MM.1S (cell line): ENCODE data around the gene CPLX1.

ENCODE experiments used
- EZH2phosphoT487 ChIP-seq: fragments of 300-600 bp; sonication (generic); IDR thresholded peaks from 2 replicates; pipeline ENCODE4 v1.6.1; 2018; ENCODE audit warnings: antibody characterized with exemption, low read length
- TF ChIP-seq, protein P1 (sequence below): fragments of 300-600 bp; sonication (generic); IDR thresholded peaks from 2 replicates; pipeline ENCODE4 v1.5.1; 2016; ENCODE audit warnings: antibody characterized with exemption, low read length, mixed read lengths

DNA sequence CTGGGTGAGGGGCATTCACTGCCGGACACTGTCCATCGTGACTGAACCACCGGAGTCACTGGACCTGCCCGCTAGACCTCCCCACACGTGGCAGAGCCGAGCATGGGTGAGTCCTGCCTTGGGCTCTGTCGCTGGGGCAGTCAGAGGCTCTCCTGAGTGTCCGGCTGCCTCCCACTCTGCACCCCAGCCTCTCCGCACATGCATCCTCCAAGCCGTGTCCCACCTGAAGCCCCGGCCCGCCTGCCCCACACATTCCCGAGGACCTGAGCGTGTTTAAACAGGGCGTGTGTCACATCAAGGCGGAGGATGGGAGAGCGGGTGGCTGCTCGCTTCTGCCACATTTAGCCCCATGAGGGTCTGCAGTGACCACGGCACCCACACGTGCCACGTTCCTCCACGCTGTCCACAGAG lies 4.7 kb downstream of the CPLX1 start:
- TF ChIP-seq, protein P1, sequence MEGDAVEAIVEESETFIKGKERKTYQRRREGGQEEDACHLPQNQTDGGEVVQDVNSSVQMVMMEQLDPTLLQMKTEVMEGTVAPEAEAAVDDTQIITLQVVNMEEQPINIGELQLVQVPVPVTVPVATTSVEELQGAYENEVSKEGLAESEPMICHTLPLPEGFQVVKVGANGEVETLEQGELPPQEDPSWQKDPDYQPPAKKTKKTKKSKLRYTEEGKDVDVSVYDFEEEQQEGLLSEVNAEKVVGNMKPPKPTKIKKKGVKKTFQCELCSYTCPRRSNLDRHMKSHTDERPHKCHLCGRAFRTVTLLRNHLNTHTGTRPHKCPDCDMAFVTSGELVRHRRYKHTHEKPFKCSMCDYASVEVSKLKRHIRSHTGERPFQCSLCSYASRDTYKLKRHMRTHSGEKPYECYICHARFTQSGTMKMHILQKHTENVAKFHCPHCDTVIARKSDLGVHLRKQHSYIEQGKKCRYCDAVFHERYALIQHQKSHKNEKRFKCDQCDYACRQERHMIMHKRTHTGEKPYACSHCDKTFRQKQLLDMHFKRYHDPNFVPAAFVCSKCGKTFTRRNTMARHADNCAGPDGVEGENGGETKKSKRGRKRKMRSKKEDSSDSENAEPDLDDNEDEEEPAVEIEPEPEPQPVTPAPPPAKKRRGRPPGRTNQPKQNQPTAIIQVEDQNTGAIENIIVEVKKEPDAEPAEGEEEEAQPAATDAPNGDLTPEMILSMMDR: no peak
- no peak for TF ChIP-seq EZH2phosphoT487
